T-cell (primary cell): ENCODE results near the gene SIT1. TPM values are rescaled to one million over a fixed set of nuclear protein-coding genes. Genes with fewer than 3 reads are reported as not detected.

ENCODE experiments used
- ATAC-seq, 4 experiments: fragments of 200-7000 bp in 3 of 4; fragments of 150-1000 bp in 1 of 4; cut with Tn5 transposase; replicated peaks in 1 of 4; 1 replicate in 3 of 4; 2 replicates in 1 of 4; pipeline ENCODE4 v1.10.0; 2021; ENCODE audit warnings: moderate library complexity in 3 of 4, mild to moderate bottlenecking in 2 of 4, moderate number of reproducible peaks in 1 of 4
- CTCF ChIA-PET, 2 donors: fragments of 300-600 bp; sonication (Branson Sonifier 250); formaldehyde crosslinking; loops; one replicate each; lab custom pipeline; 2022; ENCODE audit warnings: antibody characterized with exemption in 2 of 2; lab: Charles Lee
- POLR2A ChIA-PET, 2 donors: fragments of 300-600 bp; sonication (Branson Sonifier 250); formaldehyde crosslinking; loops; one replicate each; lab custom pipeline; 2022; ENCODE audit warnings: antibody characterized with exemption in 2 of 2; lab: Charles Lee
- DNase-seq, 35 experiments: peaks; one replicate each; pipeline versions ENCODE4 v3.0.0 to v3.0.0-alpha.2; 2013 to 2023
- H3K27ac ChIP-seq: one replicate; pipeline ENCODE4 v1.5.1; 2013; ENCODE audit warnings: low read length
- H3K27me3 ChIP-seq, 2 experiments: replicated peaks in 1 of 2; 1 replicate in 1 of 2; 2 replicates in 1 of 2; pipeline versions ENCODE4 v1.6.1 to v1.7.0; 2013; ENCODE audit warnings: low read length in 1 of 2, mixed read lengths in 1 of 2; ENCODE audit not compliant: control insufficient read depth in 2 of 2, insufficient read depth in 2 of 2; ENCODE audit errors: extremely low read depth in 1 of 2
- H3K36me3 ChIP-seq, 2 donors: 1 replicate in 1 of 2; 2 replicates in 1 of 2; pipeline versions ENCODE4 v1.6.1 to v1.7.0; 2013; ENCODE audit warnings: low read length in 1 of 2; ENCODE audit not compliant: control insufficient read depth in 2 of 2, insufficient read depth in 1 of 2; ENCODE audit errors: extremely low read depth in 1 of 2
- H3K4me1 ChIP-seq, 2 experiments: 1 replicate in 1 of 2; 2 replicates in 1 of 2; pipeline versions ENCODE4 v1.6.1 to v1.7.0; 2013; ENCODE audit warnings: low read length in 2 of 2, mixed read lengths in 1 of 2; ENCODE audit not compliant: insufficient read depth in 2 of 2, control insufficient read depth in 1 of 2; ENCODE audit errors: extremely low read depth in 1 of 2
- H3K4me3 ChIP-seq, 2 donors: 1 replicate in 1 of 2; 2 replicates in 1 of 2; pipeline versions ENCODE4 v1.5.1 to v1.7.0; 2013; ENCODE audit warnings: mild to moderate bottlenecking in 2 of 2, low read length in 1 of 2, moderate library complexity in 1 of 2; ENCODE audit not compliant: control insufficient read depth in 1 of 2; ENCODE audit errors: extremely low read depth in 1 of 2
- H3K9me3 ChIP-seq: 2 replicates; pipeline ENCODE4 v1.7.0; 2013
- H3K27ac Mint-ChIP-seq, 2 donors: one replicate each; pipeline ENCODE4 v1.8.0; 2020 to 2021; ENCODE audit warnings: mild to moderate bottlenecking in 2 of 2, mixed read lengths in 2 of 2
- H3K27me3 Mint-ChIP-seq, 2 donors: one replicate each; pipeline ENCODE4 v1.8.0; 2021 to 2022; ENCODE audit warnings: mixed read lengths in 2 of 2
- H3K36me3 Mint-ChIP-seq: one replicate; pipeline ENCODE4 v1.8.0; 2021; ENCODE audit warnings: mixed read lengths
- H3K4me1 Mint-ChIP-seq, 3 donors: one replicate each; pipeline ENCODE4 v1.8.0; 2020 to 2022; ENCODE audit warnings: mixed read lengths in 3 of 3, mild to moderate bottlenecking in 1 of 3
- H3K4me3 Mint-ChIP-seq, 3 donors: one replicate each; pipeline ENCODE4 v1.8.0; 2020 to 2022; ENCODE audit warnings: mild to moderate bottlenecking in 3 of 3, mixed read lengths in 3 of 3, moderate library complexity in 3 of 3
- H3K9me3 Mint-ChIP-seq, 3 donors: one replicate each; pipeline ENCODE4 v1.8.0; 2020 to 2022; ENCODE audit warnings: mixed read lengths in 3 of 3
- WGBS: methylation state at CpG from one replicate; pipeline ENCODE4 v1.1.5; 2013; ENCODE audit warnings: missing lambda C conversion rate; ENCODE audit not compliant: insufficient coverage; 5-methylcytosine and 5-hydroxymethylcytosine counted together
- total RNA-seq, 35 experiments: library from RNA in 6 of 35; stranded (reverse) in 6 of 35; fragments of 120-200 nt in 1 of 35; gene quantifications; one replicate each; pipeline versions ENCODE4 v1.2.1 to v1.2.4 and lab custom pipeline; 2013 to 2026

Gene SIT1
- total RNA-seq, 5 donors from 2014 or later (not counting 1 experiment from before 2014, with no cell fraction given): 34.9 to 57.1 (median 51.9) TPM

DNA sequence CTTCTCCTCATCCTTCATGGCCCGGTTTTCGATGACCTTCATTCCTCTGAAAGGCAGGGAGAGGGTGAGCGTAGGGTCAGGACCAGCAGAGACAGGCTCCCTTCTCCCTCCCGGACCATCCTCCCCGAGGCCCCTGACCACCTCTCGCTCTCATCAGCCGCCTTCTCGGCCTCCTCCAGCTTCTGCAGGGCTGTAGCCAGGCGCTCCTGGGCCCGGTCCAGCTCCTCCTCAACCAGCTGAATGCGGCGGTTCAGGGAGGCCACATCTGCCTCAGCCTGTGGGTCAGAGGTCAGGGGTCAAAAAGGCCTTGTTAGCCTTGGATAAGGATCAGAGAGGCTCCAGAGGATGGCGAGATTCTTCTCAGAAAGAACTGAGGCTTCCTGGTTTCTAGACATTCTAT is 34.8 kb upstream of the SIT1 start:
- Mint-ChIP-seq H3K4me1 (peaks cover 11 to 12% (median 12%) of the 10 kb centered on the region in 3 donors), H3K36me3 (peaks cover 3% of the 10 kb centered on the region), H3K9me3 (no peaks in the 10 kb centered on the region), H3K27ac (no peak overlapping the region), H3K4me3 (no peak overlapping the region), H3K27me3 (no peaks in the 10 kb centered on the region)
- DNase-seq: no peak
- Histone ChIP-seq H3K36me3 (no peaks in the 10 kb centered on the region), H3K4me1 (peaks cover 0 to 19% of the 10 kb centered on the region in 2 experiments), H3K4me3 (no peak overlapping the region), H3K27ac (no peak overlapping the region), H3K27me3 (peaks cover 0 to 4% of the 10 kb centered on the region in 2 experiments), H3K9me3 (no peaks in the 10 kb centered on the region)
- ChIA-PET CTCF (interaction anchor here in 1 of 2 donors (2.4 kb wide), 1 partner anchor 10 kb away, joined by 6 read pairs; no protein-coding TSS in a partner anchor), POLR2A (no interaction called here)
- WGBS: 98% methylated on average over 11 of the region's 13 CpGs
- ATAC-seq: no peak

DNA sequence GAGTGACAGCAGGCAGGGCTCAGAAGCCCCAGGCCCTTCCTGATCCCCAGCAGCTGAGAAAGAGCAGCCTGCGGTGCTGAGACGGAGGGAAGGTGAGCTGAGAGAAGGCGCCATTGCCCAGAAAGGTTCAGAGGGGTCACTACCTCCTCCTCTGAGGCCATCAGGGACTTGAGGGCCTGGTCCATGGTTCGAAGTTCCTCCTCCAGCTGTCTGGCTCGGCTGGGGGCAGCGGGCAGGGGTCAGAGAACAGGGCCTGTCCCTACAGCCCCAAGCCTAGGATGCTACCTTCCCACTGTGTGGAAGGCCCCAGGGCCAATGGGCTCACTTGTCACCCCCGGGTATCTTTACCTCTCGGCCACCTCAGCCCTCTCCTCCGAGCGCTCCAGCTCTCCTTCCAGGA is 34.2 kb upstream of the SIT1 start:
- H3K4me3 Mint-ChIP-seq: no peak overlapping the region
- CTCF ChIA-PET: interaction anchor here in 1 of 2 donors (2.4 kb wide), 1 partner anchor 11 kb away, joined by 6 read pairs; no protein-coding TSS in a partner anchor

DNA sequence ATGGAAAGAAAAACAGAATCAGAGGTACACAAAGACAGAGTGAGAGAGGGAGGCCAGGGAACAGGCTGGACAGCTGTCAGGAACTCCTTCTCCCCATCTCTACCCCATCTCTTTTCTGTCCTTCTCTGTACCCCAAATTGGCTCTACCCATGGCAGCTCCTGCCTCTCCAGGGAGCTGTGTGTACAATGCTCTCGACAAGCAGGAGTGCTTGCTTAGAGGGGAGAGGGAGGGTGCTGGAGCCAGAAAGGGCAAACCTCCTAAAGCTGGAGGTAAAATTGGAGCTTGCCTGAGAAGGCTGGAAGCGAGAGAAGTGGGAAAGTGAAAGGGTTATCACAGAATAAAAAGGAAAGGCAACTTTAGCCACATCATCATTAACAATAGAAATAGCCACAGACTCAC is 32.6 kb upstream of the SIT1 start:
- Histone ChIP-seq H3K27ac (no peak overlapping the region), H3K9me3 (no peaks in the 10 kb centered on the region), H3K4me3 (no peak overlapping the region), H3K36me3 (no peaks in the 10 kb centered on the region), H3K27me3 (peaks cover 0 to 7% of the 10 kb centered on the region in 2 experiments), H3K4me1 (no peaks in the 10 kb centered on the region)
- no peak overlapping the region for H3K27ac Mint-ChIP-seq
- no peak overlapping the region for H3K4me3 Mint-ChIP-seq
- POLR2A ChIA-PET: no interaction called here
- WGBS: no CpG with 5 or more reads among the region's 2 CpGs
- H3K27me3 Mint-ChIP-seq: no peaks in the 10 kb centered on the region
- peaks cover 3 to 6% (median 3%) of the 10 kb centered on the region in 3 donors for H3K4me1 Mint-ChIP-seq
- H3K36me3 Mint-ChIP-seq: peaks cover 3% of the 10 kb centered on the region
- DNase-seq: no peak
- H3K9me3 Mint-ChIP-seq: no peaks in the 10 kb centered on the region
- CTCF ChIA-PET: interaction anchor here in 1 of 2 donors (0.8 kb wide), 1 partner anchor 22 kb away, joined by 3 read pairs; no protein-coding TSS in a partner anchor
- ATAC-seq: no peak

More for the DNA sequence above, 34.2 kb upstream of the SIT1 start:
- H3K4me3 ChIP-seq: no peak overlapping the region
- peaks cover 0 to 13% of the 10 kb centered on the region in 2 experiments for H3K4me1 ChIP-seq
- H3K27ac Mint-ChIP-seq: no peak overlapping the region
- peaks cover 0 to 7% of the 10 kb centered on the region in 2 experiments for H3K27me3 ChIP-seq
- no peak for ATAC-seq
- H3K9me3 Mint-ChIP-seq: no peaks in the 10 kb centered on the region
- H3K36me3 ChIP-seq: no peaks in the 10 kb centered on the region
- H3K27me3 Mint-ChIP-seq: no peaks in the 10 kb centered on the region
- POLR2A ChIA-PET: interaction anchor here in 1 of 2 donors (1.1 kb wide), 1 partner anchor 9 kb away, joined by 3 read pairs; no protein-coding TSS in a partner anchor
- no peak overlapping the region for H3K27ac ChIP-seq
- no peak for DNase-seq
- peaks cover 11 to 12% (median 12%) of the 10 kb centered on the region in 3 donors for H3K4me1 Mint-ChIP-seq
- H3K9me3 ChIP-seq: no peaks in the 10 kb centered on the region
- 94% methylated on average over 4 of the region's 10 CpGs for WGBS
- H3K36me3 Mint-ChIP-seq: peaks cover 3% of the 10 kb centered on the region

GRCh38 chr9:35682520-35683315 is 32.0 kb upstream of the SIT1 start:
- no peak for ATAC-seq
- ChIA-PET CTCF (no interaction called here), POLR2A (no interaction called here)
- H3K27me3 ChIP-seq: peaks cover 0 to 7% of the 10 kb centered on the region in 2 experiments
- Mint-ChIP-seq H3K4me1 (peaks cover 0 to 6% (median 3%) of the 10 kb centered on the region in 3 donors), H3K9me3 (no peaks in the 10 kb centered on the region), H3K36me3 (peaks cover 3% of the 10 kb centered on the region), H3K27ac (no peak overlapping the region), H3K4me3 (no peak overlapping the region), H3K27me3 (no peaks in the 10 kb centered on the region)
- WGBS: 92% methylated on average over 9 of the region's 10 CpGs
- no peaks in the 10 kb centered on the region for H3K9me3 ChIP-seq
- H3K27ac ChIP-seq: no peak overlapping the region
- DNase-seq: no peak
- no peak overlapping the region for H3K4me3 ChIP-seq
- no peaks in the 10 kb centered on the region for H3K4me1 ChIP-seq
- no peaks in the 10 kb centered on the region for H3K36me3 ChIP-seq

- Histone ChIP-seq H3K4me1 (no peaks in the 10 kb centered on the region), H3K27me3 (peaks cover 0 to 7% of the 10 kb centered on the region in 2 experiments), H3K4me3 (no peak overlapping the region), H3K36me3 (no peaks in the 10 kb centered on the region), H3K27ac (no peak overlapping the region), H3K9me3 (no peaks in the 10 kb centered on the region)
- Mint-ChIP-seq H3K27me3 (no peaks in the 10 kb centered on the region), H3K36me3 (peaks cover 3% of the 10 kb centered on the region), H3K9me3 (no peaks in the 10 kb centered on the region), H3K4me1 (peaks cover 0 to under 1% (median under 1%) of the 10 kb centered on the region in 3 donors), H3K27ac (no peak overlapping the region), H3K4me3 (no peak overlapping the region)
- no peak for DNase-seq
- ATAC-seq: no peak
- CTCF ChIA-PET: no interaction called here
- POLR2A ChIA-PET: no interaction called here
- 88% methylated on average over 4 of the region's 6 CpGs for WGBS
Measured at GRCh38 chr9:35682051-35682450, 31.3 kb upstream of the SIT1 start.

- H3K36me3 ChIP-seq: no peaks in the 10 kb centered on the region
- no peak for DNase-seq
- H3K27me3 ChIP-seq: peaks cover 0 to 7% of the 10 kb centered on the region in 2 experiments
- ATAC-seq: no peak
- peaks cover 0 to under 1% of the 10 kb centered on the region in 2 experiments for H3K4me1 ChIP-seq
- WGBS: 87% methylated on average over 3 of the region's 3 CpGs
- Mint-ChIP-seq H3K27ac (no peak overlapping the region), H3K4me3 (no peak overlapping the region), H3K4me1 (peaks cover 2 to 4% (median 3%) of the 10 kb centered on the region in 3 donors), H3K9me3 (no peaks in the 10 kb centered on the region), H3K36me3 (peaks cover 3% of the 10 kb centered on the region), H3K27me3 (peaks cover under 1 to 1% of the 10 kb centered on the region in 2 donors)
- ChIA-PET POLR2A (no interaction called here), CTCF (interaction anchor here in 1 of 2 donors (0.5 kb wide), 1 partner anchor 420 kb away, joined by 5 read pairs; no protein-coding TSS in a partner anchor)
- H3K27ac ChIP-seq: no peak overlapping the region
- no peak overlapping the region for H3K4me3 ChIP-seq
- no peaks in the 10 kb centered on the region for H3K9me3 ChIP-seq
Measured at GRCh38 chr9:35681341-35682002, 30.7 kb upstream of the SIT1 start.
